K562 (cell line): ENCODE measurements around the gene RSU1. TPM values are rescaled to one million over a fixed set of nuclear protein-coding genes. Genes with fewer than 3 reads are reported as not detected.

Experiments
- ATAC-seq: fragments of 200-7000 bp; cut with Tn5 transposase; 3 replicates; pipeline ENCODE4 v1.9.1; 2020; ENCODE audit warnings: moderate library complexity
- BruUV-seq: library from RNA; stranded (reverse); fragments of 400-500 nt; replicated peaks from 2 replicates; lab custom pipeline; 2021; lab: Mats Ljungman, UMichigan
- CTCF ChIA-PET: fragments of 300-600 bp; formaldehyde crosslinking; extraction: SDS; loops from one replicate; lab custom pipeline; 2021; ENCODE audit warnings: low intra/inter-chr PET ratio; lab: Yijun Ruan, JAX
- POLR2A ChIA-PET: fragments of 300-600, 350-650 bp; sonication (Branson Sonifier 250); formaldehyde crosslinking; extraction: SDS; loops from one replicate; lab custom pipeline; 2021; ENCODE audit warnings: antibody characterized with exemption, inconsistent platforms; lab: Yijun Ruan, JAX
- DNase-seq, 4 experiments: peaks; one replicate each; pipeline versions ENCODE4 v3.0.0 to v3.0.0-alpha.2; 2011 to 2018; ENCODE audit warnings: low spot score in 3 of 4, mixed read lengths in 3 of 4; ENCODE audit errors: extremely low read depth in 1 of 4
- FAIRE-seq: peaks from 2 replicates; lab custom pipeline; 2011; peaks lifted over from hg19 to GRCh38; lab: Jason Lieb, UNC
- H2AFZ ChIP-seq: 2 replicates; pipeline ENCODE4 v1.6.0; 2011; ENCODE audit warnings: low read depth, low read length, control low read depth, inconsistent platforms
- H3K27ac ChIP-seq: fragments of 200-600 bp; 3 replicates; pipeline ENCODE4 v1.8.0; 2011; ENCODE audit warnings: low read depth, mild to moderate bottlenecking, control low read depth, inconsistent platforms, low read length, moderate library complexity, mixed read lengths; ENCODE audit errors: extremely low read depth
- H3K27me3 ChIP-seq, 2 experiments: fragments of 300-600 bp in 1 of 2; 2 replicates in 1 of 2; 3 replicates in 1 of 2; pipeline versions ENCODE4 v1.6.0 to v1.8.0; 2011; ENCODE audit warnings: inconsistent platforms in 2 of 2, low read length in 2 of 2, mild to moderate bottlenecking in 1 of 2, mixed read lengths in 1 of 2, moderate library complexity in 1 of 2; ENCODE audit not compliant: control insufficient read depth in 2 of 2, insufficient read depth in 2 of 2
- H3K36me3 ChIP-seq: fragments of 300-600 bp; 3 replicates; pipeline ENCODE4 v1.8.0; 2011; ENCODE audit warnings: mild to moderate bottlenecking, low read length, inconsistent platforms; ENCODE audit not compliant: control insufficient read depth, insufficient read depth
- H3K4me1 ChIP-seq, 2 experiments: fragments of 200-600 bp in 1 of 2; replicated peaks in 1 of 2; 2 replicates in 1 of 2; 3 replicates in 1 of 2; pipeline versions ENCODE4 v1.5.1 to v1.8.0; 2011; ENCODE audit warnings: inconsistent platforms in 2 of 2, low read length in 2 of 2, mild to moderate bottlenecking in 1 of 2, mixed read lengths in 1 of 2, moderate library complexity in 1 of 2; ENCODE audit not compliant: control insufficient read depth in 2 of 2, insufficient read depth in 2 of 2
- H3K4me2 ChIP-seq: 2 replicates; pipeline ENCODE4 v1.6.1; 2011; ENCODE audit warnings: low read length, control low read depth, inconsistent platforms, mixed read lengths; ENCODE audit not compliant: insufficient read depth
- H3K4me3 ChIP-seq: fragments of 200-600 bp; sonication (generic), shearing (Covaris generic); 2 replicates; pipeline ENCODE4 v1.5.1; 2016; ENCODE audit warnings: control low read depth, inconsistent platforms
- H3K79me2 ChIP-seq: fragments of 200-600 bp; 3 replicates; pipeline ENCODE4 v1.8.0; 2011; ENCODE audit warnings: low read length, inconsistent platforms; ENCODE audit not compliant: control insufficient read depth, insufficient read depth
- H3K9ac ChIP-seq, 2 experiments: 2 replicates each; pipeline versions ENCODE4 v1.6.0 to v1.6.1; 2011; ENCODE audit warnings: low read depth in 2 of 2, low read length in 2 of 2, control low read depth in 1 of 2, inconsistent platforms in 1 of 2, mild to moderate bottlenecking in 1 of 2, mixed read lengths in 1 of 2; ENCODE audit not compliant: insufficient read depth in 1 of 2
- H3K9me1 ChIP-seq: one replicate; pipeline ENCODE4 v1.6.0; 2011; ENCODE audit warnings: inconsistent platforms, mild to moderate bottlenecking, low read length, moderate library complexity; ENCODE audit not compliant: control insufficient read depth, insufficient read depth
- H3K9me3 ChIP-seq: replicated peaks from 2 replicates; pipeline ENCODE4 v1.5.1; 2011; ENCODE audit warnings: low read depth, low read length, inconsistent platforms; ENCODE audit not compliant: control insufficient read depth, insufficient read depth
- H4K20me1 ChIP-seq: replicated peaks from 2 replicates; pipeline ENCODE4 v1.6.1; 2011; ENCODE audit warnings: low read length, inconsistent platforms, mixed read lengths; ENCODE audit not compliant: control insufficient read depth, insufficient read depth
- NFATC3 ChIP-seq: fragments of 450-650 bp; IDR thresholded peaks from 2 replicates; pipeline ENCODE4 v1.6.1; 2017; ENCODE audit warnings: mild to moderate bottlenecking
- ZBED1 ChIP-seq: IDR thresholded peaks from 2 replicates; pipeline ENCODE4 v1.6.1; 2014
- ZNF584 ChIP-seq: fragments of 200-800 bp; sonication (Bioruptor generic); IDR thresholded peaks from 2 replicates; pipeline ENCODE4 v1.6.1; 2016; ENCODE audit warnings: low read depth, mild to moderate bottlenecking, missing genetic modification characterization, missing compliant biosample characterization
- WGBS: fragments of 100-300 bp; shearing (Covaris generic); methylation state at CpG from one replicate; pipeline ENCODE4 v1.1.6; 2016; ENCODE audit warnings: low coverage, mixed read lengths; ENCODE audit not compliant: insufficient coverage; ENCODE audit errors: missing lambda C conversion rate; 5-methylcytosine and 5-hydroxymethylcytosine counted together
- in situ Hi-C: fragments of 300-500 bp; cut with MboI; formaldehyde crosslinking; loops from 4 replicates; pipeline ENCODE4 v1.15.0; 2018; ENCODE audit warnings: inconsistent platforms, mixed read lengths
- intact Hi-C: fragments of 100-400 bp; cut with micrococcal nuclease; formaldehyde crosslinking; loops from 2 replicates; pipeline ENCODE4 v1.14.2; 2022
- polyA plus RNA-seq, 8 experiments: library from polyadenylated mRNA; depleted of rRNA in 4 of 8; stranded (reverse) in 5 of 8; unstranded in 3 of 8; fragments of >200 nt; fragmentation: Nextera tagmentation in 2 of 8; fragmentation: Illumina TruSeq in 1 of 8; extraction: Ambion mirVana in 2 of 8; extraction: Trizol in 1 of 8; gene quantifications; 2 replicates each; pipeline versions ENCODE4 v1.2.1 to v1.2.3, GENCODE V29; 2011 to 2014; ENCODE audit warnings: inconsistent platforms in 1 of 8, missing spikeins in 1 of 8
- total RNA-seq, 7 experiments: library from RNA; depleted of rRNA in 6 of 7; stranded (reverse); fragments of >200 nt in 6 of 7; fragmentation: Illumina TruSeq in 2 of 7; extraction: Trizol in 2 of 7; gene quantifications; 2 replicates each; pipeline versions ENCODE4 v1.2.1 to v1.2.3, GENCODE V29; 2011 to 2021; ENCODE audit warnings: low replicate concordance in 1 of 7
- TF ChIP-seq, protein P1 (sequence below): sonication (generic); formaldehyde crosslinking; IDR thresholded peaks from 2 replicates; pipeline ENCODE4 v1.5.0; 2020; ENCODE audit warnings: missing genetic modification reagents
- TF ChIP-seq, protein P2 (sequence below): fragments of 250-450 bp; sonication (Bioruptor Pico); IDR thresholded peaks from 2 replicates; pipeline ENCODE4 v1.8.0; 2021; ENCODE audit warnings: moderate library complexity, mild to moderate bottlenecking, inconsistent platforms

RSU1 gene
- total and polyA plus RNA-seq, 9 of the 15 experiments (the other 6 are each of a cell fraction or from before 2014, with no cell fraction given): 18.8 to 67.3 (median 31.5) TPM

- H3K79me2 ChIP-seq: no peaks in the 10 kb centered on the region
- in situ Hi-C loops (no loop called here), intact Hi-C loops (no loop called here)
- H3K9ac ChIP-seq: no peak overlapping the region
- no peaks in the 10 kb centered on the region for H3K9me3 ChIP-seq
- no peak overlapping the region for H3K4me3 ChIP-seq
- H3K4me1 ChIP-seq: no peaks in the 10 kb centered on the region
- H4K20me1 ChIP-seq: no peaks in the 10 kb centered on the region
- no peaks in the 10 kb centered on the region for H3K36me3 ChIP-seq
- BruUV-seq: no TSS peak
- no peak for FAIRE-seq
- ATAC-seq: no peak
- ChIA-PET POLR2A (interaction anchor here (0.7 kb wide), 1 partner anchor 76 kb away, joined by 3 read pairs; no protein-coding TSS in a partner anchor), CTCF (no interaction called here)
- no peaks in the 10 kb centered on the region for H3K27me3 ChIP-seq
- no peak overlapping the region for H2AFZ ChIP-seq
- no peak for DNase-seq
- no peak overlapping the region for H3K27ac ChIP-seq
- no peak overlapping the region for H3K4me2 ChIP-seq
- no peaks in the 10 kb centered on the region for H3K9me1 ChIP-seq
- TF ChIP-seq ZBED1 (no peak), ZNF584 (CRISPR knock-in tag) (no peak), NFATC3 (no peak)
- TF ChIP-seq, protein P1, sequence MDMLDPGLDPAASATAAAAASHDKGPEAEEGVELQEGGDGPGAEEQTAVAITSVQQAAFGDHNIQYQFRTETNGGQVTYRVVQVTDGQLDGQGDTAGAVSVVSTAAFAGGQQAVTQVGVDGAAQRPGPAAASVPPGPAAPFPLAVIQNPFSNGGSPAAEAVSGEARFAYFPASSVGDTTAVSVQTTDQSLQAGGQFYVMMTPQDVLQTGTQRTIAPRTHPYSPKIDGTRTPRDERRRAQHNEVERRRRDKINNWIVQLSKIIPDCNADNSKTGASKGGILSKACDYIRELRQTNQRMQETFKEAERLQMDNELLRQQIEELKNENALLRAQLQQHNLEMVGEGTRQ: no peak
- TF ChIP-seq, protein P2, sequence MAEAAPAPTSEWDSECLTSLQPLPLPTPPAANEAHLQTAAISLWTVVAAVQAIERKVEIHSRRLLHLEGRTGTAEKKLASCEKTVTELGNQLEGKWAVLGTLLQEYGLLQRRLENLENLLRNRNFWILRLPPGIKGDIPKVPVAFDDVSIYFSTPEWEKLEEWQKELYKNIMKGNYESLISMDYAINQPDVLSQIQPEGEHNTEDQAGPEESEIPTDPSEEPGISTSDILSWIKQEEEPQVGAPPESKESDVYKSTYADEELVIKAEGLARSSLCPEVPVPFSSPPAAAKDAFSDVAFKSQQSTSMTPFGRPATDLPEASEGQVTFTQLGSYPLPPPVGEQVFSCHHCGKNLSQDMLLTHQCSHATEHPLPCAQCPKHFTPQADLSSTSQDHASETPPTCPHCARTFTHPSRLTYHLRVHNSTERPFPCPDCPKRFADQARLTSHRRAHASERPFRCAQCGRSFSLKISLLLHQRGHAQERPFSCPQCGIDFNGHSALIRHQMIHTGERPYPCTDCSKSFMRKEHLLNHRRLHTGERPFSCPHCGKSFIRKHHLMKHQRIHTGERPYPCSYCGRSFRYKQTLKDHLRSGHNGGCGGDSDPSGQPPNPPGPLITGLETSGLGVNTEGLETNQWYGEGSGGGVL: no peak
- WGBS: 19% methylated on average over 1 of the region's 1 CpG
Measured at GRCh38 chr10:16689227-16689626, 128.0 kb downstream of the RSU1 start.
